ENCODE measurements around the gene HTR4. TPM values are rescaled to one million over a fixed set of nuclear protein-coding genes. Genes with fewer than 3 reads are reported as not detected.

Gene HTR4
- total RNA-seq, 1 donor from 2014 or later, result not detected

GRCh38 chr5:148558892-148559291 lies 95.4 kb downstream of the HTR4 start:
- Mint-ChIP-seq H3K27me3 (ENCODE audit: low read depth) (peaks cover 40% of the 10 kb centered on the region), H3K27ac (ENCODE audit: unreplicated experiment) (no peak overlapping the region), H3K4me1 (ENCODE audit: low read depth) (no peaks in the 10 kb centered on the region), H3K36me3 (ENCODE audit: low read depth) (no peaks in the 10 kb centered on the region), H3K4me3 (ENCODE audit: unreplicated experiment) (no peak overlapping the region), H3K9me3 (ENCODE audit: low read depth) (no peaks in the 10 kb centered on the region)
- TF ChIP-seq CTCF (IDR thresholded peaks at IDR 0.05), result no peak
- DNase-seq (ENCODE audit: low spot score), result no peak

- peaks cover 34% of the 10 kb centered on the region for H3K27me3 Mint-ChIP-seq (ENCODE audit: low read depth)
- H3K27ac Mint-ChIP-seq (ENCODE audit: unreplicated experiment), result no peak overlapping the region
- H3K4me1 Mint-ChIP-seq (ENCODE audit: low read depth), result no peaks in the 10 kb centered on the region
- no peaks in the 10 kb centered on the region for H3K9me3 Mint-ChIP-seq (ENCODE audit: low read depth)
- H3K4me3 Mint-ChIP-seq (ENCODE audit: unreplicated experiment), result no peak overlapping the region
- no peaks in the 10 kb centered on the region for H3K36me3 Mint-ChIP-seq (ENCODE audit: low read depth)
- no peak for DNase-seq (ENCODE audit: low spot score)
- TF ChIP-seq CTCF (IDR thresholded peaks at IDR 0.05), result no peak
Measured at GRCh38 chr5:148556835-148557234, 97.5 kb downstream of the HTR4 start.

DNA sequence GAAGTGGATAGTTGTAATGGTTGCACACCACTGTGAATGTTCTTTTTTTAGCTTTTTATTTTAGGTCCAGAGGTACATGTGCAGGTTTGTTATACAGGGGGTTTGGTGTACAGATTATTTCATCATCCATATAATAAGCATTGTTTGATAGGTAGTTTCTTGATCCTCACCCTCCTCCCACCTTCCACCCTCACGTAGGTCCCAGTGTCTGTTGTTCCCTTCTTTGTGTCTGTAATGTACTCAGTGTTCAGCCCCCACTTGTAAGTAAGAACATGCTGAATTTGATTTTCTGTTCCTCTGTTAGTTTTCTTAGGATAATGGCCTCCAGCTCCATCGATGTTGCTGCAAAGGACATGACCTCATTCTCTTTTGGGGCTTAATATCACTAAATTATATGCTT lies 99.7 kb downstream of the HTR4 start:
- H3K4me1 Mint-ChIP-seq (ENCODE audit: low read depth), result no peaks in the 10 kb centered on the region
- no peak for TF ChIP-seq CTCF (IDR thresholded peaks at IDR 0.05)
- H3K27ac Mint-ChIP-seq (ENCODE audit: unreplicated experiment), result no peak overlapping the region
- no peaks in the 10 kb centered on the region for H3K9me3 Mint-ChIP-seq (ENCODE audit: low read depth)
- no peak overlapping the region for H3K4me3 Mint-ChIP-seq (ENCODE audit: unreplicated experiment)
- DNase-seq (ENCODE audit: low spot score), result no peak
- H3K36me3 Mint-ChIP-seq (ENCODE audit: low read depth), result no peaks in the 10 kb centered on the region
- peaks cover 30% of the 10 kb centered on the region for H3K27me3 Mint-ChIP-seq (ENCODE audit: low read depth)

DNA sequence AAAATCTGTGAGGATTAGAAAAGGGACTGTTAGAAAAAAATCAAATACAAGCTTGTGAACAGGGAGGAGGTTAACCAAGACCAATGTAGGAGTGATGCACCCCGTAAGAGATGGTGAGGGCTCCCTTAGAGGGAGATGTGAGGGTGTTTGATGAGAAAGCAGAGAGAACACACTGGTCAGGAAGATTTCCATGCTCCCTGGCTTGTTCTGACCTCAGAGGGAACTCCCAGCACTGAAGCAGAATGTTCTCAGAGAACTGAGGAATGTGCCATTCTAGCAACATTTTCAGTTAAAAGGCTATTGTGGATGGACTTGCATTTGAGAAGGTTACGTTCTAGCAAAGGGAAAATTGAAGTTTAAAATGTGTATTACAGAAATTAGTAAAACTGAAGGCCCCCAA lies 110.6 kb downstream of the HTR4 start:
- H3K36me3 Mint-ChIP-seq (ENCODE audit: low read depth), result no peaks in the 10 kb centered on the region
- TF ChIP-seq CTCF (IDR thresholded peaks at IDR 0.05), result no peak

DNA sequence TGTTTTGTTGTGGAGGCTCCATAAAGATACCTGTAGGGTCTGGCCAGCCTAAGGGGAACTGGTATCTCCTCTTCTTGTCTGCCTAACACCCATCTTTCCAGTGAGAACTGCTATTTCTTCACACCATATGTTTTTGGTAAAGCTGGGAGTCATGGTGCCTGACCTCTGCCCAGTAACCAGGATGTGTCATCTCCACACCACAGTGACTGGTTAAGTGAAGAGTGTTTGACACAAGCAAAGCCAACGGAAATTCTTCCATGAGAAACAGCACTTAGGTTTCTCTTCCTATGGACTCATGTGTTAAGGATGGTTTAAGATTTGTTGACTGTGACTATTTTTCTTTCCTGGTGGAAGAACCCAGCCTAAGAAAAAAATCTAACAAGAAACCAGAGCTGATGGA lies 111.5 kb downstream of the HTR4 start:
- no peaks in the 10 kb centered on the region for H3K36me3 Mint-ChIP-seq (ENCODE audit: low read depth)
- no peak overlapping the region for H3K27ac Mint-ChIP-seq (ENCODE audit: unreplicated experiment)
- peaks cover 26% of the 10 kb centered on the region for H3K27me3 Mint-ChIP-seq (ENCODE audit: low read depth)
- DNase-seq (ENCODE audit: low spot score), result no peak
- TF ChIP-seq CTCF (IDR thresholded peaks at IDR 0.05), result no peak
- H3K9me3 Mint-ChIP-seq (ENCODE audit: low read depth), result peaks cover 10% of the 10 kb centered on the region
- no peaks in the 10 kb centered on the region for H3K4me1 Mint-ChIP-seq (ENCODE audit: low read depth)
- no peak overlapping the region for H3K4me3 Mint-ChIP-seq (ENCODE audit: unreplicated experiment)

More for the DNA sequence above, 110.6 kb downstream of the HTR4 start:
- H3K27me3 Mint-ChIP-seq (ENCODE audit: low read depth), result peaks cover 26% of the 10 kb centered on the region
- no peak overlapping the region for H3K4me3 Mint-ChIP-seq (ENCODE audit: unreplicated experiment)
- no peak overlapping the region for H3K27ac Mint-ChIP-seq (ENCODE audit: unreplicated experiment)
- no peak for DNase-seq (ENCODE audit: low spot score)
- H3K4me1 Mint-ChIP-seq (ENCODE audit: low read depth), result no peaks in the 10 kb centered on the region
- peaks cover 6% of the 10 kb centered on the region for H3K9me3 Mint-ChIP-seq (ENCODE audit: low read depth)

Data from chondrocyte (in vitro differentiated cells).